Fibroblast of lung (primary cell): ENCODE results near the gene CA14.

Experiments
- CTCF ChIP-seq, 2 donors: IDR thresholded peaks in 1 of 2; conservative IDR thresholded peaks in 1 of 2; 1 replicate in 1 of 2; 2 replicates in 1 of 2; pipeline ENCODE4 v1.5.1; 2011 to 2012; ENCODE audit warnings: low read length in 2 of 2, control low read depth in 1 of 2, inconsistent platforms in 1 of 2, low read depth in 1 of 2, mild to moderate bottlenecking in 1 of 2
- EZH2 ChIP-seq: IDR thresholded peaks from 2 replicates; pipeline ENCODE4 v1.5.1; 2012; ENCODE audit warnings: low read length, control low read depth, mild to moderate bottlenecking; ENCODE audit errors: missing control alignments

GRCh38 chr1:150237746-150238145 lies 19.8 kb upstream of the CA14 start:
- TF ChIP-seq CTCF (conservative IDR thresholded peaks at IDR 0.05 in 1 of 2, IDR thresholded peaks at IDR 0.05 in 1 of 2; ENCODE audit: low read depth in 1 of 2, low read length in 2 of 2), result no peak
- no peak for TF ChIP-seq EZH2
